Endothelial cell of umbilical vein (primary cell): ENCODE measurements around the gene CEP152. TPM values are rescaled to one million over a fixed set of nuclear protein-coding genes. Genes with fewer than 3 reads are reported as not detected.

ENCODE experiments used
- BruUV-seq: library from RNA; stranded (reverse); fragments of 400-500 nt; replicated peaks from 2 replicates; lab custom pipeline; 2021; lab: Mats Ljungman, UMichigan
- CTCF ChIA-PET: fragments of 300-600, 350-600 bp; sonication (Branson Sonifier 250); formaldehyde crosslinking; loops from one replicate; lab custom pipeline; 2021; ENCODE audit warnings: antibody characterized with exemption, inconsistent platforms; lab: Charles Lee
- POLR2A ChIA-PET: fragments of 300-600, 350-600 bp; sonication (Branson Sonifier 250); formaldehyde crosslinking; loops from one replicate; lab custom pipeline; 2021; ENCODE audit warnings: antibody characterized with exemption, inconsistent platforms; lab: Charles Lee
- DNase-seq: peaks from one replicate; pipeline ENCODE4 v3.0.0-alpha.2; 2011; ENCODE audit warnings: low read depth, low spot score
- FAIRE-seq: peaks from 2 replicates; lab custom pipeline; 2011; peaks lifted over from hg19 to GRCh38; lab: Jason Lieb, UNC
- H2AFZ ChIP-seq: 2 replicates; pipeline ENCODE4 v1.6.0; 2012; ENCODE audit warnings: low read depth, low read length, control low read depth, inconsistent platforms
- H3K27ac ChIP-seq: 2 replicates; pipeline ENCODE4 v1.5.1; 2011; ENCODE audit warnings: low read depth, mild to moderate bottlenecking, control low read depth, low read length, moderate library complexity; ENCODE audit not compliant: insufficient read depth
- H3K27me3 ChIP-seq, 2 experiments: 2 replicates each; pipeline versions ENCODE4 v1.6.0 to v1.6.1; 2011; ENCODE audit warnings: low read length in 2 of 2, mixed read lengths in 1 of 2; ENCODE audit not compliant: control insufficient read depth in 2 of 2, insufficient read depth in 2 of 2
- H3K36me3 ChIP-seq, 2 experiments: 2 replicates in 1 of 2; 3 replicates in 1 of 2; pipeline ENCODE4 v1.5.1; 2011; ENCODE audit warnings: low read length in 2 of 2, mild to moderate bottlenecking in 1 of 2, moderate library complexity in 1 of 2; ENCODE audit not compliant: control insufficient read depth in 2 of 2, insufficient read depth in 2 of 2; ENCODE audit errors: extremely low read depth in 1 of 2
- H3K4me1 ChIP-seq: 3 replicates; pipeline ENCODE4 v1.5.1; 2011; ENCODE audit warnings: mild to moderate bottlenecking, low read length; ENCODE audit not compliant: control insufficient read depth, insufficient read depth; ENCODE audit errors: extremely low read depth
- H3K4me2 ChIP-seq: 2 replicates; pipeline ENCODE4 v1.6.1; 2011; ENCODE audit warnings: low read length, control low read depth, mixed read lengths; ENCODE audit not compliant: insufficient read depth
- H3K4me3 ChIP-seq, 3 experiments: fragments of 200-600 bp in 1 of 3; sonication (generic), shearing (Covaris generic) in 1 of 3; replicated peaks in 1 of 3; 2 replicates each; pipeline ENCODE4 v1.5.1; 2011 to 2016; ENCODE audit warnings: control low read depth in 3 of 3, low read length in 3 of 3, mild to moderate bottlenecking in 2 of 3, inconsistent platforms in 1 of 3, low read depth in 1 of 3, moderate library complexity in 1 of 3; ENCODE audit not compliant: insufficient read depth in 1 of 3
- H3K79me2 ChIP-seq: 2 replicates; pipeline ENCODE4 v1.6.0; 2012; ENCODE audit warnings: low read length, inconsistent platforms; ENCODE audit not compliant: control insufficient read depth, insufficient read depth
- H3K9ac ChIP-seq: replicated peaks from 2 replicates; pipeline ENCODE3; 2011; ENCODE audit warnings: low read length, control low read depth; ENCODE audit not compliant: insufficient read depth; ENCODE audit errors: extremely low read depth
- H3K9me1 ChIP-seq: replicated peaks from 3 replicates; pipeline ENCODE4 v1.6.0; 2011; ENCODE audit warnings: mild to moderate bottlenecking, low read length; ENCODE audit not compliant: control insufficient read depth, insufficient read depth; ENCODE audit errors: extremely low read depth
- H3K9me3 ChIP-seq: replicated peaks from 2 replicates; pipeline ENCODE4 v1.5.1; 2012; ENCODE audit warnings: low read length, inconsistent platforms; ENCODE audit not compliant: control insufficient read depth, insufficient read depth
- H4K20me1 ChIP-seq: replicated peaks from 2 replicates; pipeline ENCODE3; 2011; ENCODE audit warnings: mild to moderate bottlenecking, low read length; ENCODE audit not compliant: control insufficient read depth, insufficient read depth; ENCODE audit errors: extremely low read depth
- EZH2 ChIP-seq: IDR thresholded peaks from 2 replicates; pipeline ENCODE4 v1.6.1; 2012; ENCODE audit warnings: borderline replicate concordance, low read depth, mild to moderate bottlenecking, moderate library complexity, low read length, inconsistent platforms; ENCODE audit not compliant: severe bottlenecking
- FOS ChIP-seq: IDR thresholded peaks from 2 replicates; pipeline ENCODE4 v1.6.1; 2011; ENCODE audit warnings: mild to moderate bottlenecking, low read length, moderate library complexity, borderline replicate concordance; ENCODE audit not compliant: insufficient read depth
- GATA2 ChIP-seq: IDR thresholded peaks from 2 replicates; pipeline ENCODE4 v1.7.0; 2011; ENCODE audit warnings: low read depth, mild to moderate bottlenecking, moderate library complexity, mixed read lengths, low read length; ENCODE audit not compliant: insufficient read length, insufficient read depth
- JUN ChIP-seq: IDR thresholded peaks from 2 replicates; pipeline ENCODE4 v1.6.1; 2011; ENCODE audit warnings: borderline replicate concordance, low read depth; ENCODE audit not compliant: insufficient read length, insufficient read depth
- MYC ChIP-seq: IDR thresholded peaks from one replicate; pipeline ENCODE4 v1.6.1; 2011; ENCODE audit warnings: mild to moderate bottlenecking, low read depth, low read length
- POLR2A ChIP-seq: IDR thresholded peaks from 2 replicates; pipeline ENCODE4 v1.6.1; 2012; ENCODE audit warnings: low read depth, mild to moderate bottlenecking, control low read depth, low read length
- POLR2AphosphoS5 ChIP-seq: IDR thresholded peaks from 2 replicates; pipeline ENCODE4 v1.6.1; 2012; ENCODE audit warnings: low read depth, mild to moderate bottlenecking, control low read depth, low read length, moderate library complexity; ENCODE audit not compliant: insufficient read depth
- dilution Hi-C: fragments of 300-500 bp; cut with MboI; formaldehyde crosslinking; loops from one replicate; pipeline ENCODE4 v1.15.0; 2019; ENCODE audit warnings: low sequenced_read_pairs; ENCODE audit not compliant: extremely low pct_ligation_motif_present
- intact Hi-C: fragments of 100-400 bp; cut with micrococcal nuclease; formaldehyde crosslinking; loops from one replicate; pipeline ENCODE4 v1.10.0; 2022
- polyA plus RNA-seq, 4 experiments: library from polyadenylated mRNA; depleted of rRNA in 3 of 4; stranded (reverse) in 3 of 4; unstranded in 1 of 4; fragments of >200 nt; gene quantifications; 2 replicates each; pipeline versions ENCODE4 v1.2.1 to v1.2.3, GENCODE V29; 2011 to 2012; ENCODE audit warnings: missing spikeins in 1 of 4
- total RNA-seq: library from RNA; stranded (reverse); gene quantifications from 2 replicates; pipeline ENCODE4 v1.2.3, GENCODE V29; 2021
- TF ChIP-seq, protein P1 (sequence below), 2 donors: IDR thresholded peaks; 1 replicate in 1 of 2; 2 replicates in 1 of 2; pipeline ENCODE4 v1.5.1; 2011; ENCODE audit warnings: low read length in 2 of 2, mild to moderate bottlenecking in 2 of 2, moderate library complexity in 2 of 2, control low read depth in 1 of 2, inconsistent platforms in 1 of 2, low read depth in 1 of 2; ENCODE audit not compliant: insufficient read depth in 1 of 2; ENCODE audit errors: extremely low read depth in 1 of 2
- TF ChIP-seq, protein P2 (sequence below): IDR thresholded peaks from 2 replicates; pipeline ENCODE4 v1.6.1; 2011; ENCODE audit not compliant: insufficient read depth, insufficient read length

CEP152 gene
- total and polyA plus RNA-seq, 2 donors (not counting 3 experiments of a cell fraction or from before 2014, with no cell fraction given) = 3.0 to 15.7 TPM

DNA sequence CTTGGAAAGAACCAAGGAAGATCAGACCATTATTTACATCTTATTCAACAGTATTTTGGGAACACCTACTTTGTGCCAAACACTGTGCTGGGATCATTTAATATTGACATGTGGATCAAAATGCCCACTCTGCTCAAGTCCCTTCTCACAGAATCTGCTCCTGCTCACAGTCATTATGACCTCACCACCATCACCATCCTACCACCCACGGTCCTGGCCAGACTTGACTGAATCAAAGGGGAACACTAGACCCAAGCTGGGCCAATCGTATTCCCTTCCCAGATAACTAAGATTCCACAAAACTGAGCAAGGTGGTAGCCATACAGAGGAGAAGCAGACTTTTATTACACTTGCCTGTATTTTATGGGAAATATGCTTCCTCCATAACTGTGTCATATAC is 3.4 kb upstream of the CEP152 start:
- no peak overlapping the region for H3K27ac ChIP-seq
- no peak overlapping the region for H2AFZ ChIP-seq
- no peaks in the 10 kb centered on the region for H4K20me1 ChIP-seq
- H3K9ac ChIP-seq = no peak overlapping the region
- H3K36me3 ChIP-seq = no peaks in the 10 kb centered on the region
- peaks cover 10% of the 10 kb centered on the region for H3K79me2 ChIP-seq
- ChIA-PET CTCF (interaction anchor here (1.5 kb wide), 1 partner anchor 36 kb away, joined by 3 read pairs; no protein-coding TSS in a partner anchor), POLR2A (no interaction called here)
- peaks cover 12% of the 10 kb centered on the region for H3K4me1 ChIP-seq
- peaks cover 11 to 15% of the 10 kb centered on the region in 2 experiments for H3K27me3 ChIP-seq
- H3K4me3 ChIP-seq = no peak overlapping the region
- H3K9me3 ChIP-seq = no peaks in the 10 kb centered on the region
- FAIRE-seq (no peak), DNase-seq (no peak)
- intact Hi-C loops = loop anchor here (5.0 kb wide), 2 partner anchors 92 to 362 kb away; no protein-coding TSS in a partner anchor
- H3K4me2 ChIP-seq = no peak overlapping the region
- dilution Hi-C loops = no loop called here
- no peak for TF ChIP-seq POLR2A
- no peak for TF ChIP-seq MYC
- TF ChIP-seq, protein P1, sequence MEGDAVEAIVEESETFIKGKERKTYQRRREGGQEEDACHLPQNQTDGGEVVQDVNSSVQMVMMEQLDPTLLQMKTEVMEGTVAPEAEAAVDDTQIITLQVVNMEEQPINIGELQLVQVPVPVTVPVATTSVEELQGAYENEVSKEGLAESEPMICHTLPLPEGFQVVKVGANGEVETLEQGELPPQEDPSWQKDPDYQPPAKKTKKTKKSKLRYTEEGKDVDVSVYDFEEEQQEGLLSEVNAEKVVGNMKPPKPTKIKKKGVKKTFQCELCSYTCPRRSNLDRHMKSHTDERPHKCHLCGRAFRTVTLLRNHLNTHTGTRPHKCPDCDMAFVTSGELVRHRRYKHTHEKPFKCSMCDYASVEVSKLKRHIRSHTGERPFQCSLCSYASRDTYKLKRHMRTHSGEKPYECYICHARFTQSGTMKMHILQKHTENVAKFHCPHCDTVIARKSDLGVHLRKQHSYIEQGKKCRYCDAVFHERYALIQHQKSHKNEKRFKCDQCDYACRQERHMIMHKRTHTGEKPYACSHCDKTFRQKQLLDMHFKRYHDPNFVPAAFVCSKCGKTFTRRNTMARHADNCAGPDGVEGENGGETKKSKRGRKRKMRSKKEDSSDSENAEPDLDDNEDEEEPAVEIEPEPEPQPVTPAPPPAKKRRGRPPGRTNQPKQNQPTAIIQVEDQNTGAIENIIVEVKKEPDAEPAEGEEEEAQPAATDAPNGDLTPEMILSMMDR (IDR thresholded peaks at IDR 0.05; ENCODE audit: extremely low read depth in 1 of 2, insufficient read depth in 1 of 2, low read depth in 1 of 2, low read length in 2 of 2) = no peak
- TF ChIP-seq POLR2AphosphoS5 = no peak
- no peak for TF ChIP-seq JUN
- TF ChIP-seq, protein P2, sequence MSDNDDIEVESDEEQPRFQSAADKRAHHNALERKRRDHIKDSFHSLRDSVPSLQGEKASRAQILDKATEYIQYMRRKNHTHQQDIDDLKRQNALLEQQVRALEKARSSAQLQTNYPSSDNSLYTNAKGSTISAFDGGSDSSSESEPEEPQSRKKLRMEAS = no peak
- TF ChIP-seq FOS = no peak
- TF ChIP-seq EZH2 = no peak
- no peak for TF ChIP-seq GATA2
- no TSS peak for BruUV-seq
- H3K9me1 ChIP-seq = no peaks in the 10 kb centered on the region
